H1 (cell line): ENCODE data around the gene ASCL5. TPM values are rescaled to one million over a fixed set of nuclear protein-coding genes. Genes with fewer than 3 reads are reported as not detected.

Experiments used
- CTCF ChIA-PET: fragments of 300-600 bp; sonication (Branson Sonifier 250); formaldehyde crosslinking; loops from one replicate; lab custom pipeline; 2021; ENCODE audit not compliant: partially characterized antibody; lab: Charles Lee
- POLR2A ChIA-PET: fragments of 300-600 bp; sonication (Branson Sonifier 250); formaldehyde crosslinking; loops from one replicate; lab custom pipeline; 2021; ENCODE audit warnings: inconsistent platforms; ENCODE audit not compliant: partially characterized antibody; lab: Charles Lee
- DNase-seq, 2 experiments: peaks; one replicate each; pipeline versions ENCODE4 v3.0.0 to v3.0.0-alpha.2; 2010 to 2022; ENCODE audit warnings: low spot score in 2 of 2, low read depth in 1 of 2, mixed read lengths in 1 of 2
- FAIRE-seq: peaks from 2 replicates; lab custom pipeline; 2011; peaks lifted over from hg19 to GRCh38; lab: Jason Lieb, UNC
- H2AFZ ChIP-seq: 2 replicates; pipeline ENCODE4 v1.8.1; 2012; ENCODE audit warnings: low read length, inconsistent platforms
- H2AK5ac ChIP-seq: 2 replicates; pipeline ENCODE4 v1.6.1; 2013; ENCODE audit warnings: low read depth, low read length
- H2BK120ac ChIP-seq: replicated peaks from 2 replicates; pipeline ENCODE3; 2013; ENCODE audit warnings: low read depth, low read length, inconsistent platforms
- H2BK12ac ChIP-seq: 2 replicates; pipeline ENCODE4 v1.6.1; 2013; ENCODE audit warnings: low read depth, low read length
- H2BK15ac ChIP-seq: 2 replicates; pipeline ENCODE4 v1.6.1; 2013; ENCODE audit warnings: low read length
- H2BK20ac ChIP-seq: 2 replicates; pipeline ENCODE4 v1.6.1; 2013; ENCODE audit warnings: low read length
- H2BK5ac ChIP-seq: 2 replicates; pipeline ENCODE4 v1.6.1; 2013; ENCODE audit warnings: low read depth, low read length
- H3K14ac ChIP-seq: 2 replicates; pipeline ENCODE4 v1.6.1; 2013; ENCODE audit warnings: inconsistent platforms; ENCODE audit not compliant: insufficient read length
- H3K18ac ChIP-seq: 2 replicates; pipeline ENCODE4 v1.6.1; 2013; ENCODE audit warnings: low read length; ENCODE audit errors: extremely low read depth
- H3K23ac ChIP-seq: 2 replicates; pipeline ENCODE4 v1.6.1; 2013; ENCODE audit warnings: inconsistent platforms; ENCODE audit not compliant: insufficient read length
- H3K23me2 ChIP-seq: 2 replicates; pipeline ENCODE4 v1.6.1; 2013; ENCODE audit warnings: low read depth, low read length
- H3K27ac ChIP-seq: 2 replicates; pipeline ENCODE4 v1.6.1; 2011; ENCODE audit warnings: low read depth, low read length, inconsistent platforms
- H3K27me3 ChIP-seq, 4 experiments: replicated peaks in 1 of 4; 1 replicate in 1 of 4; 2 replicates in 3 of 4; pipeline versions ENCODE4 v1.6.1 to v1.8.1; 2011 to 2013; ENCODE audit warnings: low read length in 3 of 4, mild to moderate bottlenecking in 3 of 4, inconsistent platforms in 2 of 4, mixed read lengths in 2 of 4, moderate library complexity in 1 of 4; ENCODE audit not compliant: control insufficient read depth in 3 of 4, insufficient read depth in 3 of 4; ENCODE audit errors: extremely low read depth in 1 of 4
- H3K36me3 ChIP-seq, 4 experiments: 2 replicates each; pipeline versions ENCODE4 v1.6.1 to v1.8.1; 2011 to 2013; ENCODE audit warnings: mild to moderate bottlenecking in 4 of 4, low read length in 3 of 4, moderate library complexity in 2 of 4, control low read depth in 1 of 4, inconsistent platforms in 1 of 4; ENCODE audit not compliant: insufficient read depth in 4 of 4, control insufficient read depth in 2 of 4
- H3K4ac ChIP-seq: replicated peaks from 2 replicates; pipeline ENCODE3; 2013; ENCODE audit warnings: low read length, low read depth, mixed read lengths, inconsistent platforms; ENCODE audit not compliant: insufficient read length
- H3K4me1 ChIP-seq, 4 experiments: replicated peaks in 1 of 4; 1 replicate in 1 of 4; 2 replicates in 3 of 4; pipeline versions ENCODE4 v1.6.1 to v1.8.1; 2011 to 2013; ENCODE audit warnings: low read length in 3 of 4, inconsistent platforms in 2 of 4, mixed read lengths in 1 of 4; ENCODE audit not compliant: insufficient read depth in 4 of 4, control insufficient read depth in 3 of 4
- H3K4me2 ChIP-seq, 2 experiments: 2 replicates each; pipeline versions ENCODE4 v1.6.1 to v1.8.1; 2011 to 2013; ENCODE audit warnings: low read depth in 2 of 2, low read length in 2 of 2, control low read depth in 1 of 2, inconsistent platforms in 1 of 2, mild to moderate bottlenecking in 1 of 2; ENCODE audit not compliant: insufficient read depth in 1 of 2
- H3K4me3 ChIP-seq, 4 experiments: fragments of 200-600, 300-600 bp in 1 of 4; sonication (generic), shearing (Covaris generic), sonication (Bioruptor Twin) in 1 of 4; 2 replicates each; pipeline versions ENCODE4 v1.5.1 to v1.8.1; 2011 to 2016; ENCODE audit warnings: low read length in 4 of 4, low read depth in 3 of 4, control low read depth in 2 of 4, inconsistent platforms in 2 of 4, mild to moderate bottlenecking in 2 of 4, mixed read lengths in 1 of 4, moderate library complexity in 1 of 4; ENCODE audit not compliant: insufficient read depth in 2 of 4; ENCODE audit errors: extremely low read depth in 1 of 4
- H3K56ac ChIP-seq: replicated peaks from 2 replicates; pipeline ENCODE3; 2013; ENCODE audit warnings: low read depth, mild to moderate bottlenecking, mixed read lengths, low read length, inconsistent platforms; ENCODE audit not compliant: insufficient read length
- H3K79me1 ChIP-seq: 2 replicates; pipeline ENCODE4 v1.6.1; 2013; ENCODE audit warnings: low read depth, low read length, control low read depth
- H3K79me2 ChIP-seq, 2 experiments: 2 replicates each; pipeline versions ENCODE4 v1.6.1 to v1.8.1; 2012 to 2013; ENCODE audit warnings: low read length in 2 of 2, mild to moderate bottlenecking in 2 of 2, inconsistent platforms in 1 of 2; ENCODE audit not compliant: insufficient read depth in 2 of 2, control insufficient read depth in 1 of 2
- H3K9ac ChIP-seq, 4 experiments: replicated peaks in 1 of 4; 1 replicate in 1 of 4; 2 replicates in 3 of 4; pipeline versions ENCODE4 v1.6.1 to v1.8.1; 2011 to 2013; ENCODE audit warnings: low read depth in 3 of 4, low read length in 3 of 4, control low read depth in 2 of 4, mild to moderate bottlenecking in 2 of 4, moderate library complexity in 2 of 4, inconsistent platforms in 1 of 4; ENCODE audit errors: extremely low read depth in 1 of 4
- H3K9me3 ChIP-seq, 2 experiments: 2 replicates each; pipeline versions ENCODE4 v1.6.1 to v1.8.1; 2012 to 2013; ENCODE audit warnings: mild to moderate bottlenecking in 2 of 2, moderate library complexity in 2 of 2, control low read depth in 1 of 2, inconsistent platforms in 1 of 2, low read depth in 1 of 2, low read length in 1 of 2, mixed read lengths in 1 of 2; ENCODE audit not compliant: insufficient read depth in 2 of 2
- H4K20me1 ChIP-seq, 2 experiments: replicated peaks in 1 of 2; 2 replicates each; pipeline versions ENCODE3 to v1.8.1; 2011 to 2013; ENCODE audit warnings: inconsistent platforms in 2 of 2, low read length in 2 of 2, mild to moderate bottlenecking in 1 of 2; ENCODE audit not compliant: insufficient read depth in 2 of 2, control insufficient read depth in 1 of 2
- H4K5ac ChIP-seq: 2 replicates; pipeline ENCODE4 v1.6.1; 2013; ENCODE audit warnings: low read length, low read depth, mixed read lengths, inconsistent platforms; ENCODE audit not compliant: insufficient read length
- H4K8ac ChIP-seq: 2 replicates; pipeline ENCODE4 v1.8.0; 2013; ENCODE audit warnings: mild to moderate bottlenecking, moderate library complexity, low read length, inconsistent platforms; ENCODE audit not compliant: insufficient read depth; ENCODE audit errors: extremely low read depth
- H4K91ac ChIP-seq: replicated peaks from 2 replicates; pipeline ENCODE3; 2013; ENCODE audit warnings: low read length, mixed read lengths, inconsistent platforms; ENCODE audit not compliant: insufficient read length
- BACH1 ChIP-seq: IDR thresholded peaks from 2 replicates; pipeline ENCODE4 v1.6.1; 2012; ENCODE audit warnings: low read length, improper control_type of control experiment
- CEBPB ChIP-seq: IDR thresholded peaks from 2 replicates; pipeline ENCODE4 v1.6.1; 2012; ENCODE audit warnings: low read depth, low read length
- CHD1 ChIP-seq: IDR thresholded peaks from 2 replicates; pipeline ENCODE4 v1.6.1; 2012; ENCODE audit warnings: low read depth, low read length, improper control_type of control experiment
- E2F6 ChIP-seq: IDR thresholded peaks from 2 replicates; pipeline ENCODE4 v1.6.1; 2012; ENCODE audit warnings: inconsistent platforms
- EZH2 ChIP-seq: fragments of 200-600 bp; sonication (generic); IDR thresholded peaks from 2 replicates; pipeline ENCODE4 v1.7.1; 2012; ENCODE audit warnings: low read depth, mild to moderate bottlenecking, moderate library complexity, low read length, inconsistent platforms; ENCODE audit not compliant: severe bottlenecking
- FOSL1 ChIP-seq: IDR thresholded peaks from 2 replicates; pipeline ENCODE4 v1.6.1; 2011; ENCODE audit warnings: mild to moderate bottlenecking, low read depth, low read length, moderate library complexity; ENCODE audit not compliant: insufficient read depth
- JUND ChIP-seq: IDR thresholded peaks from 2 replicates; pipeline ENCODE4 v1.6.1; 2011; ENCODE audit warnings: mild to moderate bottlenecking, improper control_type of control experiment, low read length
- RAD21 ChIP-seq, 2 experiments: IDR thresholded peaks in 1 of 2; conservative IDR thresholded peaks in 1 of 2; 2 replicates each; pipeline ENCODE4 v1.6.1; 2011; ENCODE audit warnings: low read depth in 2 of 2, low read length in 2 of 2, improper control_type of control experiment in 1 of 2, inconsistent platforms in 1 of 2, mild to moderate bottlenecking in 1 of 2, moderate library complexity in 1 of 2
- SIX5 ChIP-seq: IDR thresholded peaks from 2 replicates; pipeline ENCODE4 v1.6.1; 2011; ENCODE audit warnings: mild to moderate bottlenecking, low read depth, low read length
- SP4 ChIP-seq: IDR thresholded peaks from 2 replicates; pipeline ENCODE4 v1.6.1; 2012; ENCODE audit warnings: low read length, inconsistent platforms
- WGBS, 2 experiments: shearing (Covaris generic) in 1 of 2; methylation state at CpG; one replicate each; pipeline versions ENCODE4 v1.1.6 to v1.1.7; 2013 to 2015; ENCODE audit warnings: low lambda C conversion rate in 2 of 2, mixed read lengths in 2 of 2, inconsistent platforms in 1 of 2, low coverage in 1 of 2, missing lambda C conversion rate in 1 of 2; ENCODE audit not compliant: insufficient replicate concordance in 2 of 2, insufficient coverage in 1 of 2, insufficient read length in 1 of 2; ENCODE audit errors: extremely low coverage in 1 of 2, missing lambda C conversion rate in 1 of 2; 5-methylcytosine and 5-hydroxymethylcytosine counted together
- polyA plus RNA-seq, 7 experiments: library from polyadenylated mRNA; depleted of rRNA in 3 of 7; stranded (reverse) in 5 of 7; unstranded in 2 of 7; fragments of >200 nt in 5 of 7; fragments of 200-250 nt in 2 of 7; gene quantifications; 1 replicate in 5 of 7; 2 replicates in 1 of 7; 4 replicates in 1 of 7; pipeline versions ENCODE4 v1.2.1 to v1.2.3, GENCODE V29; 2011 to 2013; ENCODE audit warnings: missing spikeins in 2 of 7, mixed read lengths in 2 of 7
- total RNA-seq: library from RNA; stranded (reverse); fragmentation: NEBNext Ultra II Directional; extraction: Animal tissue kit (Norgen Biotek cat#: 25700); gene quantifications from 2 replicates; pipeline ENCODE4 v1.2.1, GENCODE V29; 2021
- TF ChIP-seq, protein P1 (sequence below): IDR thresholded peaks from 2 replicates; pipeline ENCODE4 v1.6.1; 2012; ENCODE audit warnings: low read length, inconsistent platforms
- TF ChIP-seq, protein P2 (sequence below): IDR thresholded peaks from 2 replicates; pipeline ENCODE4 v1.6.1; 2012; ENCODE audit warnings: inconsistent platforms

ASCL5 gene
- total and polyA plus RNA-seq, 2 of the 8 experiments (the other 6 are each of a cell fraction or from before 2014, with no cell fraction given) = 0.29 to 0.41 TPM

DNA sequence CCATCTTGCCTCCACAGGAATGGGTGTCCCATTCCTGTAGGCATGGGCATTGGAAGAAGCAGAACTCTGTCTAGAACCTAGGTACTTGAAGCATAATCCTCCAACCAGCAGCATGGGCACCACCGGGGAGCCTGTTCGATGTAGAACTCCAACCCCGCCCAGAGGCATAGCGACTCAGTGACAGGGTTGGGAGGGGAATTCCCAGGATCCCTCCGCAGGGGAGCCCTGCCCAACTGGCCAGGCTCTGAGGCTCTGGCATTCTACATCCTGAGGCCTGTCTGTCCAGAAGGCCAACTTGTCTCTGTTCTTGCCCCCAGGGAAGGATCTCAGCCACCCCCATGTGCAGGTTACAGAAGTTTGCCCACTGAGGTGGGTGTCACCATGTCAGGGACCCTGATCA is 53.0 kb downstream of the ASCL5 start:
- no peaks in the 10 kb centered on the region for H3K9me3 ChIP-seq
- no peak overlapping the region for H3K4me2 ChIP-seq
- CTCF ChIA-PET = interaction anchor here (1.2 to 3.6 kb wide), 3 partner anchors 11 to 94 kb away, joined by 3 to 25 read pairs (median 4); no protein-coding TSS in a partner anchor
- no peak overlapping the region for H4K5ac ChIP-seq
- POLR2A ChIA-PET = no interaction called here
- no peaks in the 10 kb centered on the region for H4K20me1 ChIP-seq
- H2BK15ac ChIP-seq = no peak overlapping the region
- no peak overlapping the region for H3K23ac ChIP-seq
- H2BK12ac ChIP-seq = no peak overlapping the region
- H3K18ac ChIP-seq = no peak overlapping the region
- WGBS, 2 experiments = 87% methylated on average over 3 of the region's 5 CpGs; no CpG with 5 or more reads in 1 of the 2 experiments
- H3K4me1 ChIP-seq = peaks cover 0 to 4% (median 0%) of the 10 kb centered on the region in 4 experiments; a peak in 1 of 7 replicates
- H3K4ac ChIP-seq = no peak overlapping the region
- no peak overlapping the region for H2BK5ac ChIP-seq
- no peak overlapping the region for H2AFZ ChIP-seq
- H3K27ac ChIP-seq = no peak overlapping the region
- H3K36me3 ChIP-seq = no peaks in the 10 kb centered on the region
- H3K79me1 ChIP-seq = no peaks in the 10 kb centered on the region
- no peaks in the 10 kb centered on the region for H3K79me2 ChIP-seq
- no peak overlapping the region for H2AK5ac ChIP-seq
- H4K8ac ChIP-seq = no peak overlapping the region; the same call in 1 of the 2 replicates
- H3K4me3 ChIP-seq = no peak overlapping the region
- FAIRE-seq (no peak), DNase-seq (no peak)
- no peaks in the 10 kb centered on the region; a peak in 1 of 7 replicates for H3K27me3 ChIP-seq
- H2BK120ac ChIP-seq = no peak overlapping the region
- no peak overlapping the region for H3K9ac ChIP-seq
- no peaks in the 10 kb centered on the region for H3K23me2 ChIP-seq
- H3K56ac ChIP-seq = no peak overlapping the region
- H2BK20ac ChIP-seq = no peak overlapping the region
- H4K91ac ChIP-seq = no peak overlapping the region
- H3K14ac ChIP-seq = no peak overlapping the region
- TF ChIP-seq, protein P1, sequence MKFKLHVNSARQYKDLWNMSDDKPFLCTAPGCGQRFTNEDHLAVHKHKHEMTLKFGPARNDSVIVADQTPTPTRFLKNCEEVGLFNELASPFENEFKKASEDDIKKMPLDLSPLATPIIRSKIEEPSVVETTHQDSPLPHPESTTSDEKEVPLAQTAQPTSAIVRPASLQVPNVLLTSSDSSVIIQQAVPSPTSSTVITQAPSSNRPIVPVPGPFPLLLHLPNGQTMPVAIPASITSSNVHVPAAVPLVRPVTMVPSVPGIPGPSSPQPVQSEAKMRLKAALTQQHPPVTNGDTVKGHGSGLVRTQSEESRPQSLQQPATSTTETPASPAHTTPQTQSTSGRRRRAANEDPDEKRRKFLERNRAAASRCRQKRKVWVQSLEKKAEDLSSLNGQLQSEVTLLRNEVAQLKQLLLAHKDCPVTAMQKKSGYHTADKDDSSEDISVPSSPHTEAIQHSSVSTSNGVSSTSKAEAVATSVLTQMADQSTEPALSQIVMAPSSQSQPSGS = no peak
- TF ChIP-seq CHD1 (no peak), EZH2 (no peak), JUND (no peak), RAD21 (IDR thresholded peaks at IDR 0.05 in 1 of 2, conservative IDR thresholded peaks at IDR 0.05 in 1 of 2; ENCODE audit: low read depth in 2 of 2, low read length in 2 of 2) (no peak), FOSL1 (no peak), BACH1 (no peak), E2F6 (no peak), SP4 (no peak), CEBPB (no peak), SIX5 (no peak)
- TF ChIP-seq, protein P2, sequence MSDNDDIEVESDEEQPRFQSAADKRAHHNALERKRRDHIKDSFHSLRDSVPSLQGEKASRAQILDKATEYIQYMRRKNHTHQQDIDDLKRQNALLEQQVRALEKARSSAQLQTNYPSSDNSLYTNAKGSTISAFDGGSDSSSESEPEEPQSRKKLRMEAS = no peak
